Upper lobe of right lung (tissue), 1 donor: ENCODE data around the gene SLC48A1. TPM values are rescaled to one million over a fixed set of nuclear protein-coding genes. Genes with fewer than 3 reads are reported as not detected.
A peak's percentile ranks its signal among the peaks of the same experiment; 100 is the strongest.

Experiments used
- ATAC-seq: fragments of 200-7000 bp; cut with Tn5 transposase; one replicate; pipeline ENCODE4 v1.9.1; 2020; ENCODE audit warnings: mild to moderate bottlenecking, moderate library complexity
- DNase-seq: peaks from one replicate; pipeline ENCODE4 v3.0.0-alpha.2; 2020
- H3K27ac ChIP-seq: fragments of 200-600 bp; one replicate; pipeline ENCODE4 v1.8.0; 2022
- H3K27me3 ChIP-seq: fragments of 200-600 bp; one replicate; pipeline ENCODE4 v1.8.0; 2022; ENCODE audit warnings: mild to moderate bottlenecking
- H3K36me3 ChIP-seq: fragments of 200-600 bp; one replicate; pipeline ENCODE4 v1.8.0; 2022
- H3K4me1 ChIP-seq: fragments of 200-600 bp; one replicate; pipeline ENCODE4 v1.8.0; 2022
- H3K4me3 ChIP-seq: fragments of 200-600 bp; one replicate; pipeline ENCODE4 v1.8.0; 2022; ENCODE audit warnings: mild to moderate bottlenecking
- H3K9me3 ChIP-seq: fragments of 200-600 bp; one replicate; pipeline ENCODE4 v1.8.0; 2022
- intact Hi-C: fragments of 100-400 bp; cut with DNase I; formaldehyde crosslinking; loops from one replicate; pipeline ENCODE4 v1.11.0; 2022
- total RNA-seq: library from RNA; stranded (reverse); fragmentation: NEBNext Ultra II Directional; extraction: Animal tissue kit (Norgen Biotek cat#: 25700); gene quantifications from one replicate; pipeline ENCODE4 v1.2.1, GENCODE V29; 2021
- TF ChIP-seq, protein P1 (sequence below): fragments of 200-600 bp; IDR thresholded peaks from one replicate; pipeline ENCODE4 v1.8.0; 2022; ENCODE audit warnings: antibody characterized with exemption
- donor health status: DM: no; HTN: yes; CAD: no; lungs with severe emphysema.

SLC48A1 gene
- total RNA-seq, 1 donor from 2014 or later, result 40.9 TPM

DNA sequence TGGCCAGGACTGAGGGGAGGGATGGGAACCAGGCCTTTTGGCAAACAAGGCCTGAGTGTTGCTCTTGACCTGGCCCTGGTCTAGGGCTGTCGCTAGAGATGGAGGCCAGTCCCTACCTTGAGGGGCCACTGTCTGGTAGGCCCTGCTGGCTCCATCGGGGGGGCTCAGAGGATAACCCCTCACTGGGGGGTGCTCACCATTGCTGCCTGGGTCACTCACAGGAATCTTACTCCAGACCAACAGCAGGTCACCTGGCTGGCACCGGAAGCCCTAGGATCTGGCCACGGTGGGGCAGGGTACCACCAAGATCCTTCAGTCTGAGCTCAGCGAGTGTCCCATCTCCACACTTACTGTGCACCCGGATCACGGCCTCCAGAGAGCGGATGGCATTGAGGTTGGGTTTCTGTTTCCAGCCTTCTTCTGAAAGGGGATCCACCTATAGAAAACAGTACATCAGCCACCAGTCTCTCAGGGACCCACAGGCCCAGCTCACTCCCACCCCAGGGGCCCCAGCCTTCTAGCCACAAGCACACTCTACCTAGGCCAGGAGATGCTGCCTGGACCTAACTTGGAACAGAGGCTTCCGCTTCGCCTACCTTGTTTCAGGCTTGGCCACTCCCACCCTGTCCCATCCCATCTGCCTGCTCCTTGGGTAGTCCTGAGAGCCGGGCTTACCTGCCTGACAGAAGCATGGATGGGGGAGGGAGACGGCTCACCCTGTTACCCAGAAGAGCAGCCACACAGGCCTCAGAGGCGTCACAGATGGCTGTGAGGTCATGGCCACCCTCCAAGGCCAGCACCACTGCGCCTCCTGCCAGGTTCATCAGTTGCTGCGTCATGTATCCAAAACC, 12.2 kb downstream of the SLC48A1 start:
- no peak for DNase-seq
- H3K4me1 ChIP-seq, result no peaks in the 10 kb centered on the region
- H3K27ac ChIP-seq, result no peak overlapping the region
- intact Hi-C loops, result no loop called here
- no peaks in the 10 kb centered on the region for H3K27me3 ChIP-seq
- TF ChIP-seq, protein P1, sequence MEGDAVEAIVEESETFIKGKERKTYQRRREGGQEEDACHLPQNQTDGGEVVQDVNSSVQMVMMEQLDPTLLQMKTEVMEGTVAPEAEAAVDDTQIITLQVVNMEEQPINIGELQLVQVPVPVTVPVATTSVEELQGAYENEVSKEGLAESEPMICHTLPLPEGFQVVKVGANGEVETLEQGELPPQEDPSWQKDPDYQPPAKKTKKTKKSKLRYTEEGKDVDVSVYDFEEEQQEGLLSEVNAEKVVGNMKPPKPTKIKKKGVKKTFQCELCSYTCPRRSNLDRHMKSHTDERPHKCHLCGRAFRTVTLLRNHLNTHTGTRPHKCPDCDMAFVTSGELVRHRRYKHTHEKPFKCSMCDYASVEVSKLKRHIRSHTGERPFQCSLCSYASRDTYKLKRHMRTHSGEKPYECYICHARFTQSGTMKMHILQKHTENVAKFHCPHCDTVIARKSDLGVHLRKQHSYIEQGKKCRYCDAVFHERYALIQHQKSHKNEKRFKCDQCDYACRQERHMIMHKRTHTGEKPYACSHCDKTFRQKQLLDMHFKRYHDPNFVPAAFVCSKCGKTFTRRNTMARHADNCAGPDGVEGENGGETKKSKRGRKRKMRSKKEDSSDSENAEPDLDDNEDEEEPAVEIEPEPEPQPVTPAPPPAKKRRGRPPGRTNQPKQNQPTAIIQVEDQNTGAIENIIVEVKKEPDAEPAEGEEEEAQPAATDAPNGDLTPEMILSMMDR, result no peak
- H3K36me3 ChIP-seq, result peaks cover 88% of the 10 kb centered on the region
- ATAC-seq, result no peak
- H3K9me3 ChIP-seq, result no peaks in the 10 kb centered on the region
- H3K4me3 ChIP-seq, result no peak overlapping the region

DNA sequence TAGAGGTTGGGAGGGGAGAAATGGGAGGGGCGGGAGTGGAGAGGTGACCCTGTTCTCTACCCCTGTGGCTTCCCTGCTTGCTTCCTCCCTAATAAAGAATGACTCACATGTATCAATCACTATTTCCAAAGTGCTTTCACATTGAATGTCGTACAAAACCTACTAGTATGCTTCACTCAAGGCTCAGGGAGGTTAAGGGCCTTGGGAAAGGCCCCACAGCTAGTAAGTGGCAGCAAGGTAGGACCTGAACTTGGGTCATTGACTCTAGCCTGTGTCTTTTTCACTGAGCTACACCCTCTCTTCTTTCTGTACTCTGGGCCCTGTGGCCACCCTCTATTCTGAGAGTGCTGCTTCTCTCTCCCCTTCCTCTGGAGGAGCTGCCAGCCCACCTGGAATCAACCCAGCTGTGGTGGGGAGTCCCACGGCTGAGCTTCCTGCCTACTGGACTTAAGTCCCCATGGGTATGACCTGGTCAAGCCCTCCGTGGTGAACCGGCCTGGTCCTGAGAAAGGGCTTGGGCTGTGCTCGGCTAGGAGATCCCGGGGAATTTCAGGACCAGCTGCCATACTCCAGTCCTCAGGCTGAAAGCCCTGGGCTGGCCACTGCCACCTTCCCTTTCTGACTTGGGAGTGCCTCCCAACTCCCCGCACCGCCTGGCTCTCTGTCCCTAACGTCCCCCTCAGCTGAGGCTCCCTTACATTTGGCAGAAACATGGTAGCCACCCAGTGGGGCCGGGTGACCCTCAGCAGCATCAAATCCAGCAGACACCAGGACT, 13.0 kb downstream of the SLC48A1 start:
- TF ChIP-seq, protein P1, result no peak
- intact Hi-C loops, result no loop called here
- Histone ChIP-seq H3K27ac (no peak overlapping the region), H3K27me3 (no peaks in the 10 kb centered on the region), H3K36me3 (peaks cover 96% of the 10 kb centered on the region), H3K4me3 (no peak overlapping the region), H3K9me3 (no peaks in the 10 kb centered on the region), H3K4me1 (no peaks in the 10 kb centered on the region)
- no peak for DNase-seq
- no peak for ATAC-seq

DNA sequence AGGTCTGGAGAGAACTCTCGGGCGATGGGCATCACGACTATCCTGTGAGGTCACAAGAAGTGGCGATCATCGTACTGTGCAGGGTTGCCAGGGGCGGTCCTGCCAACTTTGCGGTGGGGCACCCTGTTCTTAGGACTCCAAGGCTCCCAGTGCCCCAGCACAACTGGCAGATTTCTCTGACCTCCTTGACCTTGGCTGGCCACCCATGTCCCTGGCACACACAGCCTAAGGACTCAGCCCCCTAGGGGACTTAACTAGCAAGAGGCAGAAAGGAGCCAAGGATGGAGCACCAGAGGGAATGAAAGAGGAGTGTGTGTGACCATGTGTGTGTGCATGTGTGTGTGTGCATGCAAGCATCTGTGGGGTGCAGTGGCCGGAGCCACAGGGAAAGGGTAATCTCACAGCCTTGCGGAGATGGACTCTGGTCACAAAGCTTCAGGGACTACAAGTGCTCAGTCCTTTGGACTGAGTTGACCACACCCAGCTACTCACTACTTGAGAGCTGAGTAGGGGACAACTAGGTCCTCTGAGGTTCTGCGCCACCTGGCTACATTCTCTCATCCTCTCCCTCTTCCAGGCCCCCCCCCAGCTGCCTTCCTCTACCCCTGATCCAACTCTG, 13.7 kb downstream of the SLC48A1 start:
- H3K4me1 ChIP-seq, result no peaks in the 10 kb centered on the region

DNA sequence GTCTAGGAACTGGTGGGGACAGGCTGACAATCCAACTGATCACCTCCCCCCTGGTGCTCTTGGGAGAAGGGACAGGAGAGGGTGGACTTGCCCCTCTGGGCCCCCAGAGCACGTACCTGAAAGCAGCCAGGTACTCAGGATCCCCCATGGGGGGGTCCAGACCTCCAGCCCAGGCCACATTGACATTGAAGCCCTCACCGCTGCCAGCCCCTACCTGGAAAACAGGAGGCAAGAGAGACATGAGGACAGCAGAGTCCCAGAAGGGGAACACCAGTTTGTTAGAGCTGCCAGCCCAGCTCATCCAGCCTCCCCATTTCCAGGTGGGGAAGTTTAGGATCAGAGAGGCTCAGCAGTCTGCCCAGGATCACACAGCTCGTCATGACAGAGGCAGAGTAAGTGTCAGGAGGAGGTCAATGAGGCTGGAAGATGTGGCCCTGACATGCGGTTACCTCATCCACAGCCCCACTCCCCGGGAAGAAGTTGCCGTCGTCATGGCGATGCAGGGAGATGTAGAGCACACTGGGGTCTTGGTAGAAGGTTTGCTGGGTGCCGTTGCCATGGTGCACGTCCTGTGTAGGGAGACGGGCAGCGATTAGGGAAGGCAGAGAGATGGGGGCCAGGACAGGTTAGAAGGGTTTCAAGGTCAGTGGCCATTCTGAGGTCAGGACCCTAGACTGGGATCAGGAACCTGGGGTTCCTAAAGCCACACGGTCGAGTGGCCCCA, 14.7 kb downstream of the SLC48A1 start:
- Histone ChIP-seq H3K27ac (no peak overlapping the region), H3K27me3 (no peaks in the 10 kb centered on the region)
- intact Hi-C loops, result no loop called here

More for the DNA sequence above, 13.7 kb downstream of the SLC48A1 start:
- DNase-seq (no peak), ATAC-seq (no peak)
- H3K36me3 ChIP-seq, result peaks cover 98% of the 10 kb centered on the region
- no peak overlapping the region for H3K4me3 ChIP-seq
- TF ChIP-seq, protein P1, result no peak
- peak overlapping the region; percentile 6 for H3K27ac ChIP-seq
- intact Hi-C loops, result no loop called here
- H3K27me3 ChIP-seq, result no peaks in the 10 kb centered on the region
- no peaks in the 10 kb centered on the region for H3K9me3 ChIP-seq

DNA sequence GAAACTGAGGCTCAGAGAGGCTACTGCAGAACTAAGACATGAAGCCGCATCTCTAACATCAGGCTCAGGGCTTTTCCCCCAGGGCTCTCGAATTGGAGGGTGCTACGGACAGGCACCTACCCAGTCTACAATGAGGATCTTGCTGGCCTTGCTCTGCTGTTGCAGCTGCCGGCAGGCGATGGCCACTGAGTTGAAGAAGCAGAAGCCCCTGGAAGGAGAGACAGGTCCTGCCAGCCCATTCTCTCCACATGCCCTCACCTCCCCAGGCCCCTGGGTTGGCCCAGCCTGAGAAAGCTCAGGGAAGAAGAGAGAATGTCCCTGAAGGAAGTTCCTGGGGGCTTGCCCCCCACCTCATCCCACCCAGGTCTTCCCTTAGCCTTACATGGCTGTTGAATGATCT, 16.1 kb downstream of the SLC48A1 start:
- intact Hi-C loops, result no loop called here
- Histone ChIP-seq H3K27ac (no peak overlapping the region), H3K4me3 (no peak overlapping the region), H3K4me1 (no peaks in the 10 kb centered on the region), H3K36me3 (peaks cover 98% of the 10 kb centered on the region), H3K27me3 (no peaks in the 10 kb centered on the region), H3K9me3 (no peaks in the 10 kb centered on the region)
- TF ChIP-seq, protein P1, result no peak
- DNase-seq (no peak), ATAC-seq (no peak)

More for the DNA sequence above, 14.7 kb downstream of the SLC48A1 start:
- no peak for ATAC-seq
- no peak overlapping the region for H3K4me3 ChIP-seq
- peaks cover 98% of the 10 kb centered on the region for H3K36me3 ChIP-seq
- TF ChIP-seq, protein P1, result no peak
- DNase-seq, result no peak
- H3K9me3 ChIP-seq, result no peaks in the 10 kb centered on the region
- H3K4me1 ChIP-seq, result no peaks in the 10 kb centered on the region
